Measurements from ENCODE around the gene ZAP70.

The ZAP70 gene

GRCh38 chr2:97779141-97779540, 65.8 kb downstream of the ZAP70 start:
- H3K9me3 ChIP-seq: no peaks in the 10 kb centered on the region
- no peaks in the 10 kb centered on the region for H3K4me1 ChIP-seq (ENCODE audit: control insufficient read depth in 1 of 2, insufficient read depth in 1 of 2, low read depth in 1 of 2, low read length in 1 of 2)
- no peak overlapping the region for H3K4me3 ChIP-seq (ENCODE audit: low read depth in 1 of 2, low read length in 1 of 2)
- no peaks in the 10 kb centered on the region for H3K27me3 ChIP-seq
- TF ChIP-seq CTCF (IDR thresholded peaks at IDR 0.05): no peak
- H3K36me3 ChIP-seq: peaks cover 50% of the 10 kb centered on the region
- H3K27ac ChIP-seq: no peak overlapping the region

GRCh38 chr2:97781981-97782380, 68.6 kb downstream of the ZAP70 start:
- Histone ChIP-seq H3K4me1 (ENCODE audit: control insufficient read depth in 1 of 2, insufficient read depth in 1 of 2, low read depth in 1 of 2, low read length in 1 of 2) (no peaks in the 10 kb centered on the region), H3K27ac (no peak overlapping the region), H3K4me3 (ENCODE audit: low read depth in 1 of 2, low read length in 1 of 2) (no peak overlapping the region), H3K27me3 (no peaks in the 10 kb centered on the region), H3K9me3 (no peaks in the 10 kb centered on the region), H3K36me3 (peaks cover 46% of the 10 kb centered on the region)
- no peak for TF ChIP-seq CTCF (IDR thresholded peaks at IDR 0.05)

- no peaks in the 10 kb centered on the region for H3K4me1 ChIP-seq (ENCODE audit: control insufficient read depth in 1 of 2, insufficient read depth in 1 of 2, low read depth in 1 of 2, low read length in 1 of 2)
- no peak overlapping the region for H3K27ac ChIP-seq
- no peak for TF ChIP-seq CTCF (IDR thresholded peaks at IDR 0.05)
- no peaks in the 10 kb centered on the region for H3K27me3 ChIP-seq
- H3K4me3 ChIP-seq (ENCODE audit: low read depth in 1 of 2, low read length in 1 of 2): no peak overlapping the region
- H3K9me3 ChIP-seq: no peaks in the 10 kb centered on the region
- H3K36me3 ChIP-seq: peaks cover 58% of the 10 kb centered on the region
Measured at GRCh38 chr2:97784953-97785352, 71.6 kb downstream of the ZAP70 start.

DNA sequence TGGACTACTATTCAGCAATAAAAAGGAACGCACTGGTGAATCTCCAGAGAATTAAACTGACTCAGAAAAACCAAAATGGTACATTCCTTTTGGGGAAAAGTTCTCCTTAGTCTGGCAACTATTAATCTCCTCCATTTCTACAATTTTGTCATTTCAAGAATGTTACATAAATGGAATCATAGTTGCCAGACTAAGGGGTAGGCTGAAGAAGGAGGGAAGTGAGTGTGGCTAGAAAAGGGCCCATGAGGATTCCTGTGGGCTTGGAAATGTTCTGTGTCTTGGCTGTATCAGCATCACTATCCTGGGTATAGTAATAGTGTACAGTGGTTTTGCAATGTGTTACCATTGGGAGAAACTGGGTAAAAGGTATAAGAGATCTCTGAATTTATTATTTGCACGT, 72.4 kb downstream of the ZAP70 start:
- Histone ChIP-seq H3K36me3 (peaks cover 58% of the 10 kb centered on the region), H3K4me1 (ENCODE audit: control insufficient read depth in 1 of 2, insufficient read depth in 1 of 2, low read depth in 1 of 2, low read length in 1 of 2) (no peaks in the 10 kb centered on the region), H3K27ac (no peak overlapping the region), H3K9me3 (no peaks in the 10 kb centered on the region), H3K27me3 (no peaks in the 10 kb centered on the region), H3K4me3 (ENCODE audit: low read depth in 1 of 2, low read length in 1 of 2) (no peak overlapping the region)
- no peak for TF ChIP-seq CTCF (IDR thresholded peaks at IDR 0.05)

DNA sequence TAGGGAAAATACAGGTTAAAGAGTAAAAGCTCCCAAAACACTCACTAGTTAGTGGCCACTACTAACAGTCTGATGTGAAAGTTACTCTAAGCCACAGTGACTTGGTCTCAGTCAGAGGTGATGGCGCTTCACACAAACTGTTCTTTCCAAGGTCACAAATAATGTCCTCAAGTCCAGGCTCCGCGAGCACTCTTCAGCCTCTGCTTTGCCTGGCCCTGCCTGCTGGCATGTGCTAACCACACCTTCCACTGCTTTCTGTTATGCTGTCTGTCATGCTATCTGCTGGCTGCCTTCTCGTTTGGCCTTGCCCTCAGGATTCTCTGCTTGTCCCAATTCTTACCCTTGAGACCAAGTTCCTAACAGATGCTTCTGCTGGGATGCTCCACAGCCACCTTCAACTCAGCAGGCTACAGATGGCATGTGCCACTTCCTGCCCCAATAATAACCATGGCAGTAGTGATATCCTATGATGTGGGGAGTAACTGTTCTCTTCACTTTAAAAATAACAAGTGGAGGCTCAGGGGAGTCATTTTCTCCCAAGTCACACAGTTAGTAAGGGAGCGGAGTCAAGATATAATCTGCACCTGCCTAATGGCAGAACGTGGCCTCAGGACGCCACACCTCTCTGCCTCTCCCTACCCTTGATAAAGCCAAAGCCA, 75.7 kb downstream of the ZAP70 start:
- Histone ChIP-seq H3K36me3 (peaks cover 82% of the 10 kb centered on the region), H3K4me3 (ENCODE audit: low read depth in 1 of 2, low read length in 1 of 2) (no peak overlapping the region), H3K27ac (no peak overlapping the region), H3K4me1 (ENCODE audit: control insufficient read depth in 1 of 2, insufficient read depth in 1 of 2, low read depth in 1 of 2, low read length in 1 of 2) (no peaks in the 10 kb centered on the region), H3K27me3 (no peaks in the 10 kb centered on the region), H3K9me3 (no peaks in the 10 kb centered on the region)
- no peak for TF ChIP-seq CTCF (IDR thresholded peaks at IDR 0.05)
